PC-9 (cell line): ENCODE results near the gene C15orf62. TPM values are rescaled to one million over a fixed set of nuclear protein-coding genes. Genes with fewer than 3 reads are reported as not detected.

Source experiments
- BruUV-seq: library from RNA; stranded (reverse); fragments of 400-500 nt; replicated peaks from 2 replicates; lab custom pipeline; 2021; lab: Mats Ljungman, UMichigan
- CTCF ChIA-PET: fragments of 300-600 bp; sonication (Branson Sonifier 250); formaldehyde crosslinking; loops from one replicate; lab custom pipeline; 2022; ENCODE audit warnings: antibody characterized with exemption; lab: Charles Lee
- POLR2A ChIA-PET: fragments of 300-600 bp; sonication (Branson Sonifier 250); formaldehyde crosslinking; loops from one replicate; lab custom pipeline; 2022; ENCODE audit warnings: antibody characterized with exemption; ENCODE audit not compliant: unreplicated experiment; lab: Charles Lee
- DNase-seq, 2 experiments: peaks; one replicate each; pipeline versions ENCODE4 v3.0.0 to v3.0.0-alpha.2; 2015 to 2022; ENCODE audit warnings: mixed read lengths in 1 of 2
- H2AFZ ChIP-seq: fragments of 200-600 bp; sonication (generic); 2 replicates; pipeline ENCODE4 v1.8.1; 2017; ENCODE audit warnings: antibody characterized with exemption
- H3F3A ChIP-seq: fragments of 200-600 bp; sonication (generic); 2 replicates; pipeline ENCODE4 v1.8.1; 2017; ENCODE audit warnings: antibody characterized with exemption, mild to moderate bottlenecking, low read depth; ENCODE audit not compliant: insufficient read depth
- H3K27ac ChIP-seq: fragments of 200-600 bp; sonication (generic); 2 replicates; pipeline ENCODE4 v1.6.1; 2016; ENCODE audit warnings: mixed run types
- H3K27me3 ChIP-seq: fragments of 200-600 bp; sonication (generic); 2 replicates; pipeline ENCODE4 v1.6.1; 2016; ENCODE audit warnings: low read depth, mixed run types; ENCODE audit not compliant: insufficient read depth
- H3K36me3 ChIP-seq: fragments of 200-600 bp; sonication (generic); 2 replicates; pipeline ENCODE4 v1.6.1; 2016; ENCODE audit warnings: low read depth, mixed run types
- H3K4me1 ChIP-seq: fragments of 200-600 bp; sonication (generic); replicated peaks from 2 replicates; pipeline ENCODE4 v1.6.1; 2016; ENCODE audit warnings: mixed run types; ENCODE audit not compliant: insufficient read depth
- H3K4me2 ChIP-seq: fragments of 200-600 bp; sonication (generic); 2 replicates; pipeline ENCODE4 v1.6.1; 2017; ENCODE audit warnings: mixed run types
- H3K4me3 ChIP-seq: fragments of 200-600 bp; sonication (generic); 2 replicates; pipeline ENCODE4 v1.6.1; 2016; ENCODE audit warnings: mixed run types
- H3K79me2 ChIP-seq: fragments of 200-600 bp; sonication (generic); 2 replicates; pipeline ENCODE4 v1.6.1; 2017; ENCODE audit warnings: low read depth, mixed run types
- H3K9me2 ChIP-seq: fragments of 200-600 bp; sonication (generic); 2 replicates; pipeline ENCODE4 v1.8.1; 2017; ENCODE audit warnings: mild to moderate bottlenecking; ENCODE audit not compliant: insufficient read depth
- H3K9me3 ChIP-seq: fragments of 200-600 bp; sonication (generic); 2 replicates; pipeline ENCODE4 v1.8.1; 2016; ENCODE audit warnings: low read depth; ENCODE audit not compliant: insufficient read depth
- H4K20me1 ChIP-seq: fragments of 200-600 bp; sonication (generic); 2 replicates; pipeline ENCODE4 v1.8.1; 2017; ENCODE audit not compliant: insufficient read depth
- EZH2 ChIP-seq: fragments of 200-600 bp; sonication (generic); IDR thresholded peaks from 2 replicates; pipeline ENCODE4 v1.8.0; 2017; ENCODE audit warnings: antibody characterized with exemption, low read depth
- intact Hi-C: fragments of 100-400 bp; cut with micrococcal nuclease; formaldehyde crosslinking; loops from one replicate; pipeline ENCODE4 v1.10.0; 2022; ENCODE audit not compliant: unreplicated experiment
- total RNA-seq: library from RNA; stranded (reverse); gene quantifications from 2 replicates; pipeline ENCODE4 v1.2.3, GENCODE V29; 2021
- TF ChIP-seq, protein P1 (sequence below): fragments of 200-600 bp; sonication (generic); conservative IDR thresholded peaks from 2 replicates; pipeline ENCODE4 v1.6.1; 2017; ENCODE audit warnings: mixed run types, antibody characterized with exemption, mild to moderate bottlenecking, moderate library complexity

The C15orf62 gene
- total RNA-seq, 1 experiment from 2014 or later, result 0.33 TPM

DNA sequence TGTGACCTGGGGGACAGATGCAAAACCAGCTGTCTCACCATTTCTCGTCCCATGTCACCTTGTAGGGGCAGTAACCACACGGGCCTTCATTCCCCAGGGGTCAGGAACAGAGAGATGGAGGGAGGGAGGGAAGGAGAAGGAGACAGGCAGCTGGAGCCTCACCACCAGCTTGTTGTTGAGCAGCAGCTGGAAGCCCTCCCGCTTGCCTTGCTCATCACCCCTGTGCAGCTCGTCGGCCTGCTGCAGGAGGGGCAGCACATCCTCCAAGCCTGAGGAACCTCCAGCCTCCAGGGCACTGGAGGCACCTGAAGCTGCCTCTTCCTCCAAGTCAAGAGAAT, 25.0 kb upstream of the C15orf62 start:
- Histone ChIP-seq H2AFZ (no peak overlapping the region), H3K9me3 (no peaks in the 10 kb centered on the region), H3K79me2 (no peaks in the 10 kb centered on the region), H3K27ac (no peak overlapping the region), H3K4me2 (no peak overlapping the region), H3K36me3 (no peaks in the 10 kb centered on the region), H3K9me2 (no peaks in the 10 kb centered on the region), H3K4me1 (no peaks in the 10 kb centered on the region), H4K20me1 (no peaks in the 10 kb centered on the region), H3K27me3 (no peaks in the 10 kb centered on the region), H3F3A (peaks cover 9% of the 10 kb centered on the region; the same call in 1 of the 2 replicates), H3K4me3 (no peak overlapping the region)
- ChIA-PET POLR2A (no interaction called here), CTCF (interaction anchor here (0.5 to 0.6 kb wide), 2 partner anchors 94 to 155 kb away, joined by 3 read pairs; no protein-coding TSS in a partner anchor)
- DNase-seq, result no peak
- TF ChIP-seq, protein P1, sequence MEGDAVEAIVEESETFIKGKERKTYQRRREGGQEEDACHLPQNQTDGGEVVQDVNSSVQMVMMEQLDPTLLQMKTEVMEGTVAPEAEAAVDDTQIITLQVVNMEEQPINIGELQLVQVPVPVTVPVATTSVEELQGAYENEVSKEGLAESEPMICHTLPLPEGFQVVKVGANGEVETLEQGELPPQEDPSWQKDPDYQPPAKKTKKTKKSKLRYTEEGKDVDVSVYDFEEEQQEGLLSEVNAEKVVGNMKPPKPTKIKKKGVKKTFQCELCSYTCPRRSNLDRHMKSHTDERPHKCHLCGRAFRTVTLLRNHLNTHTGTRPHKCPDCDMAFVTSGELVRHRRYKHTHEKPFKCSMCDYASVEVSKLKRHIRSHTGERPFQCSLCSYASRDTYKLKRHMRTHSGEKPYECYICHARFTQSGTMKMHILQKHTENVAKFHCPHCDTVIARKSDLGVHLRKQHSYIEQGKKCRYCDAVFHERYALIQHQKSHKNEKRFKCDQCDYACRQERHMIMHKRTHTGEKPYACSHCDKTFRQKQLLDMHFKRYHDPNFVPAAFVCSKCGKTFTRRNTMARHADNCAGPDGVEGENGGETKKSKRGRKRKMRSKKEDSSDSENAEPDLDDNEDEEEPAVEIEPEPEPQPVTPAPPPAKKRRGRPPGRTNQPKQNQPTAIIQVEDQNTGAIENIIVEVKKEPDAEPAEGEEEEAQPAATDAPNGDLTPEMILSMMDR, result no peak
- no TSS peak for BruUV-seq
- intact Hi-C loops, result no loop called here

DNA sequence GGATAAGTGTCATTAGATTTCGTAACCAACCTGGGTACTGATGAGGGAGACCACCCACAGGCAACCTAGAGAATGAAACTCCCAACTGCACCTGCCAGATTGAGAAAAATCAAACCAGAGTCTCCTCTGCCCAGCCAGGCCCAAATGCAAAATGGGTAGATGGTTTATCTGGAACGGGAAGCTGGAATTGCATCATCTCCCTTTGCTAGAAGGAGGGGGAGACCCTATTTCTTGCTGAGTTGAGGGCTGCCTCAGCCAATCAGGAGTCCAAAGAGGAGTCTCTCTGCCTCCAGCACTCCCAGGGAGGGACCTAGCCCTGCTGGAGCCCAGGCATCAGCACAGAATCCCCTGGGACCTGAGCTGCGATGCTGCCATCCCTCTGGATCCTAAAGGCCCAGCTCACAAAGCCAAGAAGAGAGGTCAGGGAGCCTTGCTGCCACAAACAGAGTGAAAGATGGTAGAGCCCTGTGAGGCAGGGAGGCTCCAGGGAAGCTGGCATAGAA, 22.8 kb upstream of the C15orf62 start:
- CTCF ChIA-PET, result interaction anchor here (0.5 to 1.3 kb wide), 14 partner anchors 11 to 400 kb away, joined by 3 to 16 read pairs (median 4); no protein-coding TSS in a partner anchor
- no TSS peak for BruUV-seq
- H3F3A ChIP-seq, result peaks cover 9% of the 10 kb centered on the region; the same call in 1 of the 2 replicates

DNA sequence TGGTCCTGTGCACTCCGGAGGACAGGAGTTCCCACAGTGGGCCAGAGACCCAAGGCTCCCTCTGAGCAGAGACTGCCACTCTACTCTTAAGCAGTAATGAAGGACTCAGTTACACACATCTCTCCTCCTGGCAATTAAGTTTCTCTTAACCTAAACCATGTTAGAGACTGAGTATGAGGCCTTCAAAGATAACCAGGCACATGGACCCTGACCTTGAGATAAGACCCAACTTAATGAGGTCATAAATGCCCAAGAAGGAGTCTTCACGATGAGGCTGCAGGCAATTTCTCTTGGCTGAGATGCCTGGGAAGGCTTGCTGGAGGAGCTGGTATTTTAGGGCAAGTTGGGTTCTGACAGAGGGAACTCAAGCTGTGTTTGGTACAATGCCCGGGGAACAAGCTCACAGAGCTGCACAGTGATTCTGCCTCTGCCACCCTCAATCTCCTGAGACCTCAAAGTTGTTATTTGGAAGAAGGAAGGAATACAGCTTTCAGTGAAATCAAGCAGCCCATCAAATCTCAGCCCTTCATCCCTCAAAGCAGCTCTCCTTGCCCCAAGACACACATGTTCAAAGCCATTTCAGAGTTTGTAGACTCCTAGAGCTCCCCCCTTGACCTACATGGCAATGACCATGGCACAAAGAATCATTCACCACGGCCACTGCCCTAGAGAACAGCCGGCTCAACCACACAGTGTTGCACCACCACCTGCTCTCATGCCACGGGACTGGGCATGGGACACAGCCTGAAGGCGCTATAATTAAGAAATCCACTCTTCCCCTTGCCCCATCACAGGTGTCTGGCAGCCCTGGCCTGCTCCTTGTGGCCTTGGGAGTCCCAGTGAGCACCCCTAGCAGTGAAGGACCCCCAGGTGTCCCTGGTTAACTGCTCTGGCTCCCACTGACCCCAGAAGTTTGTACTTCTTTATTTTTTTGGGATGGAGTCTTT, 21.8 kb upstream of the C15orf62 start:
- no TSS peak for BruUV-seq
- no peak for DNase-seq
- Histone ChIP-seq H2AFZ (no peak overlapping the region), H3K9me2 (no peaks in the 10 kb centered on the region), H3K9me3 (no peaks in the 10 kb centered on the region), H3K27me3 (no peaks in the 10 kb centered on the region), H3K4me1 (no peaks in the 10 kb centered on the region), H3K79me2 (0 out of 2 replicates have a peak, but pooled peaks cover 5% of the 10 kb centered on the region), H3K36me3 (no peaks in the 10 kb centered on the region), H3K27ac (no peak overlapping the region), H3K4me3 (no peak overlapping the region), H3K4me2 (no peak overlapping the region), H4K20me1 (no peaks in the 10 kb centered on the region), H3F3A (peaks cover 9% of the 10 kb centered on the region; the same call in 1 of the 2 replicates)
- CTCF ChIA-PET, result interaction anchor here (0.5 to 1.1 kb wide), 2 partner anchors 35 to 1314 kb away, joined by 7 to 8 read pairs; no protein-coding TSS in a partner anchor
- intact Hi-C loops, result no loop called here
- TF ChIP-seq, protein P1, result no peak
- no peak for TF ChIP-seq EZH2
- POLR2A ChIA-PET, result interaction anchor here (0.6 kb wide), 1 partner anchor 393 kb away, joined by 3 read pairs; no protein-coding TSS in a partner anchor

More for the DNA sequence above, 22.8 kb upstream of the C15orf62 start:
- H3K79me2 ChIP-seq, result no peaks in the 10 kb centered on the region
- H3K4me2 ChIP-seq, result no peak overlapping the region
- no peaks in the 10 kb centered on the region for H3K27me3 ChIP-seq
- TF ChIP-seq EZH2, result no peak
- TF ChIP-seq, protein P1, result no peak
- H4K20me1 ChIP-seq, result no peaks in the 10 kb centered on the region
- intact Hi-C loops, result loop anchor here (1.0 kb wide), 3 partner anchors 35 to 147 kb away; partner anchors contain the start of gene VPS18
- DNase-seq, result no peak
- H3K27ac ChIP-seq, result no peak overlapping the region
- no peak overlapping the region for H3K4me3 ChIP-seq
- H3K4me1 ChIP-seq, result no peaks in the 10 kb centered on the region
- no peaks in the 10 kb centered on the region for H3K36me3 ChIP-seq
- POLR2A ChIA-PET, result interaction anchor here (0.6 to 0.7 kb wide), 2 partner anchors 20 to 30 kb away, joined by 3 to 9 read pairs; no protein-coding TSS in a partner anchor
- H3K9me2 ChIP-seq, result no peaks in the 10 kb centered on the region
- H3K9me3 ChIP-seq, result no peaks in the 10 kb centered on the region
- H2AFZ ChIP-seq, result no peak overlapping the region
